22Rv1 (cell line): ENCODE results near the gene ZFHX3.

Experiments
- ZFX ChIP-seq: fragments of 450-650 bp; IDR thresholded peaks from 2 replicates; pipeline ENCODE4 v1.6.1; 2017; ENCODE audit warnings: antibody characterized with exemption, borderline replicate concordance
- TF ChIP-seq, protein P1 (sequence below): fragments of 450-650 bp; IDR thresholded peaks from 2 replicates; pipeline ENCODE4 v1.5.1; 2017; ENCODE audit warnings: mild to moderate bottlenecking

DNA sequence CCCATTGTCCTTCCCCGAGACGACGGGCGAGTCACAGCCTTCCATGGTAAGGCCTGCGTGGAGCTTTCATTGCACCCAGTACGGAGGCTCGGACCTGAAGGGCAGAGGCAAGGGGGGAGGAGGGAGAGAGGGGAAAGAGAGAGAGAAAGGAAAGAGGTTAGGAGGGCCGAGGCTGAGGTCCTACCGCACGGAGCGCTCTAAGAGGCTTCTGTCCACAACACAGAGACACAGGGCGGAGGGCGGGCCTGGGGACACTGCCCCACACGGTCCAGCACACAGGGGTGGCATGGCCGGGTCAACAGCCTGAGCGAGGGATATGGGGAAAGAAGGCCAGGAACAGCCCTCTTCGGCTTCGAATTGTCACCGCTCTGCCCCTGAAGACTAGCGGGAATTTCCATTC, 87.8 kb downstream of the ZFHX3 start:
- TF ChIP-seq, protein P1, sequence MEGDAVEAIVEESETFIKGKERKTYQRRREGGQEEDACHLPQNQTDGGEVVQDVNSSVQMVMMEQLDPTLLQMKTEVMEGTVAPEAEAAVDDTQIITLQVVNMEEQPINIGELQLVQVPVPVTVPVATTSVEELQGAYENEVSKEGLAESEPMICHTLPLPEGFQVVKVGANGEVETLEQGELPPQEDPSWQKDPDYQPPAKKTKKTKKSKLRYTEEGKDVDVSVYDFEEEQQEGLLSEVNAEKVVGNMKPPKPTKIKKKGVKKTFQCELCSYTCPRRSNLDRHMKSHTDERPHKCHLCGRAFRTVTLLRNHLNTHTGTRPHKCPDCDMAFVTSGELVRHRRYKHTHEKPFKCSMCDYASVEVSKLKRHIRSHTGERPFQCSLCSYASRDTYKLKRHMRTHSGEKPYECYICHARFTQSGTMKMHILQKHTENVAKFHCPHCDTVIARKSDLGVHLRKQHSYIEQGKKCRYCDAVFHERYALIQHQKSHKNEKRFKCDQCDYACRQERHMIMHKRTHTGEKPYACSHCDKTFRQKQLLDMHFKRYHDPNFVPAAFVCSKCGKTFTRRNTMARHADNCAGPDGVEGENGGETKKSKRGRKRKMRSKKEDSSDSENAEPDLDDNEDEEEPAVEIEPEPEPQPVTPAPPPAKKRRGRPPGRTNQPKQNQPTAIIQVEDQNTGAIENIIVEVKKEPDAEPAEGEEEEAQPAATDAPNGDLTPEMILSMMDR = no peak
- TF ChIP-seq ZFX = no peak
